Activated CD8-positive, alpha-beta memory T cell treated with anti-CD3 and anti-CD28 coated beads for 24 hours (primary cell): ENCODE measurements around the gene RAMP3.
"Not testable (repeated sequence)": the region's sequence is repeated elsewhere in the genome, so short reads cannot be mapped to it uniquely, and the experiment has no call there.

ENCODE experiments used
- DNase-seq: peaks from one replicate; pipeline ENCODE4 v3.0.0-alpha.2; 2020

Gene RAMP3, protein sequence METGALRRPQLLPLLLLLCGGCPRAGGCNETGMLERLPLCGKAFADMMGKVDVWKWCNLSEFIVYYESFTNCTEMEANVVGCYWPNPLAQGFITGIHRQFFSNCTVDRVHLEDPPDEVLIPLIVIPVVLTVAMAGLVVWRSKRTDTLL

DNA sequence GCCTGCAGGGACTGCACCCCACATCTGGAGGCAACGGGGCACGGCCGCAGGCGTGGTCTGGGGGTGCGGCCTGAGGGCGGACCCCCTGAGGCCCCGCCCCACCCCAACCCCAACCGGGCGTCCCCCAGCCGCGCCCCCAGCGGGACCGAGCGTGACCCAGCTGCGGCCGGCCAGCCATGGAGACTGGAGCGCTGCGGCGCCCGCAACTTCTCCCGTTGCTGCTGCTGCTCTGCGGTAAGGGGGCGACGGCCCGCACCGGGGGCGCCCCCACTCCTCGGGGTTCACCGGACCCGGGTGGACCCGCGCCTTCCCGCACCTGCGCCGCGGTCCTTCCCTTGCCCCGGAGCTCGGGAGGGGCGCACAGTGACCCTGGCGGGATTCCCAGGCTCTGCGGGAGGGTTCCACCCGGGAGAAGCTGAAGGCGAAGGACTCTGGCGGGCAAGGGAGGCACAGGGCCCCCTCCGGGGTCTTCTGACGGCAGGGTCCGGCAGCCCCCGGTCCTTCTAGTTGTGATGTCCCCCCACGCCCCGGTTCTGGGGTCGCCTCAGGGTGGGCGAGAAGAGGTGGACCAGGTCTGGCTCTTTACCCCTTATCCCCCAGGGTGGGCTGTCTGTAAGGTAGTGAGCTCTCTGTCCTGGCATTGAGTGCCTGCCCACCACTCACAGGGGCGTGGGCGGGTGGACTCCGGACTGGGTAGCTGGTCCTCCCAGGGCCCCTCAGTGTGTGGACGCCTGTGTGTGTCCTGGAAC, at the start of gene RAMP3:
RAMP3 (plus strand) TSS at position 139 of the 749 bp plus-strand sequence; CDS start at position 177, 38 bp downstream.
- DNase-seq, result no peak

DNA sequence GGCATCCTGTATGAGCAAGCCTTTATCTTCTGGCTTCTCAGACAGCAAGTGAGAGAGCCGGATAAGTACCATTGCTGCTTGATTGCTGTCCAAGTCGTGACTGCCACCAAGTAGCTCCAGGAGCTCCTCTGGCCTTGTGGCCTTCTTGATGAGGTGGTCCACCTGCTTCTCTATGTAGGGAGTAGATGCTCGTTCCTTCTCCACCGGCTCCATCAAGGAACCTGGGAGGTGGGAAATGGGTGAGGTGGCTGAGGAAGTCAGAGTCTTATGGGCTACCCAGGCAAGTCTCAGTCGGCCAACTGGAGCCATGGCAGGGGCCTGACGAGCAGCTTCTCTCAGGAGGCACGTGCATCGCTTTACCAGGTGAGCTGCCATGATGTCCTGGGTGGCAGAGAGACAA, 48.7 kb upstream of the RAMP3 start:
- DNase-seq, result no peak

GRCh38 chr7:45111298-45112223, 46.0 kb upstream of the RAMP3 start, which contains the start of gene TBRG4:
Gene TBRG4, minus strand, starts transcription at chr7:45111697. Its CDS starts 2,460 bp downstream, at chr7:45109237.
- peak; percentile 96 for DNase-seq

GRCh38 chr7:45112648-45113047, 44.9 kb upstream of the RAMP3 start:
- no peak for DNase-seq

DNA sequence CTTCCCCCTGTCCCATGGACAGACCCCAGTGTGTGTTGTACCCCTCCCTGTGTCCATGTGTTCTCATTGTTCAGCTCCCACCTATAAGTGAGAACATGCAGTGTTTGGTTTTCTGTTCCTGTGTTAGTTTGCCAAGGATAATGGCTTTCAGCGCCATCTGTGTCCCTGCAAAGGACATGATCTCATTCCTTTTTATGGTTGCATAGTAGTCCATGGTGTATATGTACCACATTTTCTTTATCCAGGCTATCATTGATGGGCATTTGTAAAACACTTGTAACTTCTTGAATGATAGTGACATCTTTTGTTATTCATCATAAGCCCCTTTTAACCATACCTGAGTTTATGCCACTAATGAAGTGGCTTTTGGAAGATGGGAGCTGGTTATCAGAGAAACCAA, 43.3 kb upstream of the RAMP3 start:
- DNase-seq, result not testable (repeated sequence)

- no peak for DNase-seq
Observed at GRCh38 chr7:45114926-45115325, 42.7 kb upstream of the RAMP3 start.

DNA sequence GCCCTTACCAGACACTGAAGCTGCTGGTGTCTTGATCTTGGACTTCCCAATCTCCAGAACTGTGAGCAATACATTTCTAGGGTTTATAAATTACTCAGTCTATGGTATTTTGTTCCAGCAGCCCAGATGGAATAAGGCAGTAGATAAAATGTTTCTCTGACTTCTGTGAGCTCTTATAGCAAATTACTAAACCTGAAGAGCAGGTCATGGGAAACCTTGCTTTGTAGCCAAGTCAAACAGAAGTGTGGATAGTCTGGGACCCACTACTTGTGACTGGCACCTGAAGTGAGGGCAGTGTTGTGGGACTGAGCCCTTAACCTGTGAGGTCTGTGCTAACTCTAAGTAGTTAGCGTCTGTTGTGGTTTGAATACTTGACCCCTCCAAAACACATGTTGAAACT, 41.5 kb upstream of the RAMP3 start:
- DNase-seq, result no peak

GRCh38 chr7:45117582-45117981, 40.0 kb upstream of the RAMP3 start:
- DNase-seq, result no peak

DNA sequence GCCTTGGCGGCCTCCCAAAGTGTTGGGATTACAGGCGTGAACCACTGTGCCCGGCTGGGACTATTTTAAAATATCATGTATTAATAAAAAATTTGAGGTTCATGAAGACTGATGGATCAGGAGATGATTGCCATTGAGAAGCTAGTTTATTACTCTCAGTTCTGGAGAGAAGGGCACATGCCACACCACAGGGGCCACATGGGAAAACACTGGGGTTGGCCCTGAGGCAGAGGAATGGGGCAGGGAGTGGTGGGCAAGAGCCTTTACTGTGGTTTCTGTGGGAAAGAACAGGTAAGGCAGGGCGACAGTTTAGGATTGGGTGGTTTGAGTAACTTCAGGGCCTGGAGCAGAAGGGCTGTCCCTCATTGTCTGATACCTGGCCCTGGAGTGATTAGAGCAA, 39.3 kb upstream of the RAMP3 start:
- DNase-seq, result no peak

GRCh38 chr7:45118889-45119331, 38.7 kb upstream of the RAMP3 start:
- no peak for DNase-seq

DNA sequence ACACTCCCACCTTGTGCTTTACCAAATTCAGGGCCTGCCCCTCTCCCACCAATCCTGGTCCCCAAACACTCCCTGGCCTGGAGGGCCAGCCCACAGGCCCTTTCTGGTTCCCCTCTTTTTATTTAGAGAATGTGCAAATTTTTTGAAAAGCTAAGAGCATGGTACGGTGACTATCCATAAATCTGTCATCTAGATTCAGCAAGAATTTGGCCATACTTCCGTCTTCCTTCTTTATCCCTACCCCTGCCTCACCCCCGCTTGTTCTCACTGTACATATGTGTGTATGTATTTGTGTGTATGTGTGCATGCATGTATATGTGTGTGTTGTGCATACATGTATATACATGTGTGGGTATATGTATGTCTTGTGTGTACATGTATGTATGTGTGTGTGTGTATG, 38.0 kb upstream of the RAMP3 start:
- no peak for DNase-seq

DNA sequence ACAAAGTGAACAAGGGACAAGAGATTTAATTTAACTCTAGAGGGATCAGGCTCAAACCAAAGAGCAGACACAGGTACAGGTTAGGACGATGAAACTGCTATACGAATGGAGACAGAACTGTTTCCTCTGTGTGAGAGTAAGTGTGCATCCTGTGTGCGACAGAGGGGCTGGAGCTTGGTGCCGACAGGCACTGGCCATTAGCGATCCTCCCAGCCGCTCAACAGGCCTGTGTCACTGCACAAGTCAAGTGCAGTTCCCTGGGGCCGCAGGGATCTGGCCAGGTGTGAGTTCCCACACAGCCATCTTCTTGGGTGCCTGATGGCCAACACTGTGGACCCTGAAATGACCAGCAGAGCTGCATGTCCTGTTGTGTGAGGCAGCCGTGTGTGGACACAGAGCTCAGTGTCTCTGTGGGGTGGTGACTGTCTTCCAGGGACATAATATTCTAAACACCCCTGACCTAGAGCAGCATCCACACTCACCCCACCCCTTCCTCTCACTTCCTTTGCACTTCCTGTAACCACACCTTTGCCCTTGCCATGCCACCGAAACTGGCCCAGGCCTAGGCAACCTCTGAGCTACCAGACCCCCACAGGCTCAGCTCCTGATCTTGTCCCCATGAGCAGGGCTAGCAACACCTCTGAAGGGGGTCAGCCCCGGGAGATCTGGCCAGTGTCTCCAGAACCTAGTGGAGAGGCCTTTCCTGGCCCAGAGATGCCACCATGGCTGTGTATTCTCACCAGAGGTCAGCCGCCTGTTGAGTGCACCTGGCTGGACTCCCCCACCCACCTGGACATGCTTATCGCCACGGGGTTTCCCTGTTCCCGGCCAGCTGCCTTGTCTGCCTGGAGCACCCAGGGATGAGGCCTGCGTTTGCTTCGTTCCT, 34.4 kb upstream of the RAMP3 start:
- DNase-seq, result no peak

GRCh38 chr7:45123913-45124710, 33.5 kb upstream of the RAMP3 start:
- DNase-seq, result no peak

GRCh38 chr7:45125193-45125904, 32.2 kb upstream of the RAMP3 start:
- DNase-seq, result no peak

- no peak for DNase-seq
Observed at GRCh38 chr7:45126201-45126600, 31.4 kb upstream of the RAMP3 start.

- DNase-seq, result no peak
Observed at GRCh38 chr7:45126920-45127319, 30.7 kb upstream of the RAMP3 start.

DNA sequence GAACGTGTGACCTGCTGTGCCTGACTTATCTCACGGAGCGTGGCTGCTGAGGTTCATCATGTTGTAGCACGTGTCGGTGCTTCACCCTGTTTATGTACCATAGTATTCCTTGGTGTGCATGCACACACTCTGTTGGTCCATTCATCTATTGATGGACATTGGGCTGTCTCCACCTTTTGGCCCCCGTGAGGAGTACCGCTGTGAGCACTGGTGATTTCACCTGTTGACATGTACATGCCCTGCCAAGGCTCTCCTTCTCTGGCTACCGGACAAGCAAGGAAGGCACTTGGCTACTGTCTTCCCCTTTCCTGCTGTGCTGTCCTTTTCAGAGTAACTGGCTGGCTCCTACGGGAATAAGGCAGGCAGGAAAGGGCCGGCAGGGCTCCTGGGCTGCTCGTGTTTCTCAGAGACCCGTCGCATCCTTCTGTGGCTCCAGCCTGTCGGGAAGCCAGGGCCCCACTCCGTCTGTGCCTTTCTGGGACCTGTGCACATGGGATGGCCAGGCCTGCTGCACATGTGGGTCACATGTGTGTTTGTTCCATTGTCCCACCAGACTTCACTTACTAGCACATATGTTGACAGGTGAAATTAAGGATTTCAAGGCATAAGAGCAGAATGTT, 28.3 kb upstream of the RAMP3 start:
- DNase-seq, result no peak

GRCh38 chr7:45129906-45130305, 27.7 kb upstream of the RAMP3 start:
- DNase-seq, result no peak

DNA sequence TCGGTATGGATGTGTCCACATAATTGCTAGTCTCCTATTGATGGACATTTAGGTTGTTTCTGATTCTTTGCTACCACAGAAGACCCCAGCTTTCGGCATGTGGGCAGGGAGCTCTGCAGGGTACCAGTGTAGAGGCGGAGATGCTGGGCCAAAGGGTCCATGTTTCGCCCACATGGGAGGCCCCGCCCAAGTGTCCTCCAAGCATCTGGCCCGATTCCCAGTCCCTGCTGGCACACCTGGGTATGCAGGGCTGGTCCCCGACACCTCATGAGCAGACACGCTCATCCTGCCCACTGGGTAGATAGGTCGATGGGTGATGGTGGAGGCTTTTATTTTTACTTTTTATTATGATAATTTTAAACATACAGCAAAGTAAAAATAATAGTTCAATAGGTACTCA, 26.7 kb upstream of the RAMP3 start:
- no peak for DNase-seq

DNA sequence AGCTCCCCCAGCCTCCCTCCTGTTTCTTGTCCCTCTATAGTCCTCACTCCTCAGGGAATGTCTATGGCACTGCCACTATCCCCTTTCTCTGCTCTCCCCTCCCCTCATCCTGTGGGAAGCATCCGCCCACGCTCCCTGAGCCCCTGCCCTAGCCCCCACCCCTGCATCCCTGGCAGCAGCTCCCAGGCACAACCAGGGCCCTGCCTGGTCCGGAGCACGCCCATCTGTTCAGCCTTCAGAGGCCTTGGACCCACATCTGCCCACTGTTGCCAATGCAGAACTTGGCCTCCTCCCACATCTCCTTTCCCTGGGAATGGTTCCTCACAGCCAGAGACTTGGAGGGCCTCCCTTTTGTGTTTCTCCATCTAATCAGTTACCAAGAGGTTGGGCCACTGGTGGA, 25.7 kb upstream of the RAMP3 start:
- DNase-seq, result no peak
